Panc1 (cell line): Measurements from ENCODE around the gene MMAB. TPM values are rescaled to one million over a fixed set of nuclear protein-coding genes. Genes with fewer than 3 reads are reported as not detected.

Experiments used
- ATAC-seq: fragments of 200-7000 bp; cut with Tn5 transposase; 2 replicates; pipeline ENCODE4 v1.9.1; 2020; ENCODE audit warnings: mild to moderate bottlenecking, moderate library complexity
- BruUV-seq: library from RNA; stranded (reverse); fragments of 400-500 nt; replicated peaks from 2 replicates; lab custom pipeline; 2021; lab: Mats Ljungman, UMichigan
- CTCF ChIA-PET: fragments of 300-600 bp; sonication (Branson Sonifier 250); formaldehyde crosslinking; loops from one replicate; lab custom pipeline; 2022; ENCODE audit warnings: antibody characterized with exemption; lab: Charles Lee
- POLR2A ChIA-PET: fragments of 300-600 bp; sonication (Branson Sonifier 250); formaldehyde crosslinking; loops from one replicate; lab custom pipeline; 2022; ENCODE audit warnings: antibody characterized with exemption; lab: Charles Lee
- DNase-seq: peaks from one replicate; pipeline ENCODE4 v3.0.0-alpha.2; 2010; ENCODE audit warnings: low read depth, low spot score
- H3K27ac ChIP-seq: 2 replicates; pipeline ENCODE4 v1.5.1; 2011; ENCODE audit warnings: mild to moderate bottlenecking, low read length, inconsistent platforms
- H3K27me3 ChIP-seq: fragments of 200-500 bp; sonication (Bioruptor generic); 2 replicates; pipeline ENCODE4 v1.6.0; 2014; ENCODE audit warnings: low read length, inconsistent platforms; ENCODE audit not compliant: control insufficient read depth, insufficient read depth
- H3K36me3 ChIP-seq: fragments of 200-500 bp; sonication (Bioruptor generic); 2 replicates; pipeline ENCODE4 v1.5.1; 2014; ENCODE audit warnings: inconsistent platforms, mild to moderate bottlenecking, low read length, moderate library complexity; ENCODE audit not compliant: control insufficient read depth, insufficient read depth
- H3K4me1 ChIP-seq: 2 replicates; pipeline ENCODE4 v1.5.1; 2011; ENCODE audit warnings: inconsistent platforms, mild to moderate bottlenecking, low read length, moderate library complexity; ENCODE audit not compliant: control insufficient read depth, insufficient read depth
- H3K4me3 ChIP-seq, 2 experiments: 2 replicates each; pipeline ENCODE4 v1.5.1; 2011 to 2012; ENCODE audit warnings: low read depth in 2 of 2, low read length in 2 of 2, mild to moderate bottlenecking in 2 of 2, inconsistent platforms in 1 of 2, moderate library complexity in 1 of 2
- H3K9me3 ChIP-seq: fragments of 200-500 bp; sonication (Bioruptor generic); 2 replicates; pipeline ENCODE4 v1.5.1; 2014; ENCODE audit warnings: low read depth, mild to moderate bottlenecking, inconsistent platforms, low read length, moderate library complexity; ENCODE audit not compliant: control insufficient read depth, insufficient read depth
- POLR2AphosphoS5 ChIP-seq: IDR thresholded peaks from 2 replicates; pipeline ENCODE4 v1.6.1; 2012; ENCODE audit warnings: mild to moderate bottlenecking, low read depth, low read length, moderate library complexity
- SIN3A ChIP-seq: IDR thresholded peaks from 2 replicates; pipeline ENCODE4 v1.6.1; 2012; ENCODE audit warnings: low read depth, mild to moderate bottlenecking, low read length, moderate library complexity, borderline replicate concordance; ENCODE audit not compliant: insufficient read depth
- TCF7L2 ChIP-seq: IDR thresholded peaks from 2 replicates; pipeline ENCODE4 v1.6.1; 2011; ENCODE audit warnings: mild to moderate bottlenecking, low read depth, low read length, inconsistent platforms
- in situ Hi-C: cut with HindIII; loops from 2 replicates; pipeline ENCODE4 v1.10.0; 2016; ENCODE audit warnings: low sequenced_read_pairs, low pct_unique_long_range_greater_than_20kb
- intact Hi-C: fragments of 100-400 bp; cut with micrococcal nuclease; formaldehyde crosslinking; loops from one replicate; pipeline ENCODE4 v1.10.0; 2022; ENCODE audit not compliant: unreplicated experiment
- total RNA-seq: library from RNA; stranded (reverse); gene quantifications from one replicate; pipeline ENCODE4 v1.2.1, GENCODE V29; 2021; ENCODE audit not compliant: unreplicated experiment
- TF ChIP-seq, protein P1 (sequence below): fragments of 450-650 bp; IDR thresholded peaks from 2 replicates; pipeline ENCODE4 v1.5.1; 2017; ENCODE audit warnings: mild to moderate bottlenecking
- TF ChIP-seq, protein P2 (sequence below), 2 experiments: IDR thresholded peaks; 2 replicates each; pipeline ENCODE4 v1.6.1; 2011 to 2012; ENCODE audit warnings: low read depth in 2 of 2, control low read depth in 1 of 2, low read length in 1 of 2, mild to moderate bottlenecking in 1 of 2, moderate library complexity in 1 of 2; ENCODE audit not compliant: insufficient read depth in 1 of 2

MMAB gene
- total RNA-seq, 1 experiment from 2014 or later, result 58.6 TPM

DNA sequence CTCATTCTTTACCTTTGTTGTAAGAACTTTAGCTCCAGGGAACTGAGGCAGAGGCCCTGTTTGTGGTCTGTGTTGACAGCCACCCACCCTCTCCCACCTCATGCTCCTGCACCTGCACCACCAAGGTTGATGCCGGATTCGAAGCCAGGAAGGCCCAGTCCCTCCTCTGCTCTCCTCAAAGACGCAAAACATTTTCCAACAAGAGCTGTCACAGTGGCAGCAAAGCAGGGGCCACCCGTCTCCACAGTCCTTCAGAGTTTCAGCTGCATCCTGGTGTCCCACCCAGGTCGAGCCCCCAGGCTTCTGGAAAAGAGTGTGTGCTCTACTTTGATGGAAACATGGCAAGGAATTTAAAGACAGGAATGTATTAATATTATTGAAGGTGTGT lies 37.4 kb downstream of the MMAB start:
- in situ Hi-C loops, result no loop called here
- Histone ChIP-seq H3K4me3 (no peak overlapping the region), H3K9me3 (no peaks in the 10 kb centered on the region), H3K27me3 (no peaks in the 10 kb centered on the region), H3K36me3 (no peaks in the 10 kb centered on the region), H3K4me1 (no peaks in the 10 kb centered on the region), H3K27ac (no peak overlapping the region)
- intact Hi-C loops, result no loop called here
- DNase-seq (no peak), ATAC-seq (no peak)
- ChIA-PET POLR2A (interaction anchor here (0.6 kb wide), 1 partner anchor 457 kb away, joined by 8 read pairs; no protein-coding TSS in a partner anchor), CTCF (no interaction called here)
- TF ChIP-seq, protein P1, sequence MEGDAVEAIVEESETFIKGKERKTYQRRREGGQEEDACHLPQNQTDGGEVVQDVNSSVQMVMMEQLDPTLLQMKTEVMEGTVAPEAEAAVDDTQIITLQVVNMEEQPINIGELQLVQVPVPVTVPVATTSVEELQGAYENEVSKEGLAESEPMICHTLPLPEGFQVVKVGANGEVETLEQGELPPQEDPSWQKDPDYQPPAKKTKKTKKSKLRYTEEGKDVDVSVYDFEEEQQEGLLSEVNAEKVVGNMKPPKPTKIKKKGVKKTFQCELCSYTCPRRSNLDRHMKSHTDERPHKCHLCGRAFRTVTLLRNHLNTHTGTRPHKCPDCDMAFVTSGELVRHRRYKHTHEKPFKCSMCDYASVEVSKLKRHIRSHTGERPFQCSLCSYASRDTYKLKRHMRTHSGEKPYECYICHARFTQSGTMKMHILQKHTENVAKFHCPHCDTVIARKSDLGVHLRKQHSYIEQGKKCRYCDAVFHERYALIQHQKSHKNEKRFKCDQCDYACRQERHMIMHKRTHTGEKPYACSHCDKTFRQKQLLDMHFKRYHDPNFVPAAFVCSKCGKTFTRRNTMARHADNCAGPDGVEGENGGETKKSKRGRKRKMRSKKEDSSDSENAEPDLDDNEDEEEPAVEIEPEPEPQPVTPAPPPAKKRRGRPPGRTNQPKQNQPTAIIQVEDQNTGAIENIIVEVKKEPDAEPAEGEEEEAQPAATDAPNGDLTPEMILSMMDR, result no peak
- TF ChIP-seq POLR2AphosphoS5, result no peak
- TF ChIP-seq SIN3A, result no peak
- TF ChIP-seq TCF7L2, result no peak
- no TSS peak for BruUV-seq

DNA sequence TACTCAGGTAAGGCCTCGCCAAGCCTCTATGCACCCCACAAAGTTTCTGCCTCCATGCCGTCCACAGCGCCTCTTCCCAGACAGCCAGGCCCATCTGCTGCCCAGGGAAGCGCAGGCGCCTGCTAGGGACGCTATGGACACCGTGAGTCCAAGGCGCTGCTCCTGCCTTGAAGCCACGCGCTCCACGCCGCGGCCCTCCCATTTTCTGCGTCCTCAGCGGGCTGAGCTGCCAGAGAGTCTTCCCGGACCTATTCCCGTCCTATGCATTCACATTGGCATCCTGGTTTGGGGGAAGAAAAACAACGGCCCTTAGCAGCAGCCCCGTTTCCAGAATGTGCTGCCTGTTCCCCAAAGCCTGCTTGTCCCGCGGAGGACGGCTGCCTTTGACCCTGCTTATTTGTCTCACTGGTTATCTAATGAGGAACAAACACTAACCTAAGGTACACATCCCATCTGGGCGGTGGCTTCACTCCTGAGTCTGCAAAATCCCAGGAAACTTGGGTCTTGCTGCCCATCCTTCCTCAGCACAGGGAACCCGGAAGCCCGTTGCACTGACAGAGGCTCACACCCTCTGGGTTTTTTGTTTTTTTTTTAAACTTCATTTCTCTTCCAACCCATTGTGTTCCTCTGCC lies 38.0 kb downstream of the MMAB start:
- BruUV-seq, result TSS peak; percentile 56
- Histone ChIP-seq H3K4me1 (no peaks in the 10 kb centered on the region), H3K27me3 (no peaks in the 10 kb centered on the region), H3K36me3 (no peaks in the 10 kb centered on the region), H3K9me3 (no peaks in the 10 kb centered on the region), H3K27ac (no peak overlapping the region), H3K4me3 (no peak overlapping the region)
- intact Hi-C loops (no loop called here), in situ Hi-C loops (no loop called here)
- POLR2A ChIA-PET, result no interaction called here
- no peak for DNase-seq
- CTCF ChIA-PET, result no interaction called here
- ATAC-seq, result no peak
- TF ChIP-seq TCF7L2 (no peak), POLR2AphosphoS5 (no peak), SIN3A (no peak)
- TF ChIP-seq, protein P2, sequence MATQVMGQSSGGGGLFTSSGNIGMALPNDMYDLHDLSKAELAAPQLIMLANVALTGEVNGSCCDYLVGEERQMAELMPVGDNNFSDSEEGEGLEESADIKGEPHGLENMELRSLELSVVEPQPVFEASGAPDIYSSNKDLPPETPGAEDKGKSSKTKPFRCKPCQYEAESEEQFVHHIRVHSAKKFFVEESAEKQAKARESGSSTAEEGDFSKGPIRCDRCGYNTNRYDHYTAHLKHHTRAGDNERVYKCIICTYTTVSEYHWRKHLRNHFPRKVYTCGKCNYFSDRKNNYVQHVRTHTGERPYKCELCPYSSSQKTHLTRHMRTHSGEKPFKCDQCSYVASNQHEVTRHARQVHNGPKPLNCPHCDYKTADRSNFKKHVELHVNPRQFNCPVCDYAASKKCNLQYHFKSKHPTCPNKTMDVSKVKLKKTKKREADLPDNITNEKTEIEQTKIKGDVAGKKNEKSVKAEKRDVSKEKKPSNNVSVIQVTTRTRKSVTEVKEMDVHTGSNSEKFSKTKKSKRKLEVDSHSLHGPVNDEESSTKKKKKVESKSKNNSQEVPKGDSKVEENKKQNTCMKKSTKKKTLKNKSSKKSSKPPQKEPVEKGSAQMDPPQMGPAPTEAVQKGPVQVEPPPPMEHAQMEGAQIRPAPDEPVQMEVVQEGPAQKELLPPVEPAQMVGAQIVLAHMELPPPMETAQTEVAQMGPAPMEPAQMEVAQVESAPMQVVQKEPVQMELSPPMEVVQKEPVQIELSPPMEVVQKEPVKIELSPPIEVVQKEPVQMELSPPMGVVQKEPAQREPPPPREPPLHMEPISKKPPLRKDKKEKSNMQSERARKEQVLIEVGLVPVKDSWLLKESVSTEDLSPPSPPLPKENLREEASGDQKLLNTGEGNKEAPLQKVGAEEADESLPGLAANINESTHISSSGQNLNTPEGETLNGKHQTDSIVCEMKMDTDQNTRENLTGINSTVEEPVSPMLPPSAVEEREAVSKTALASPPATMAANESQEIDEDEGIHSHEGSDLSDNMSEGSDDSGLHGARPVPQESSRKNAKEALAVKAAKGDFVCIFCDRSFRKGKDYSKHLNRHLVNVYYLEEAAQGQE (IDR thresholded peaks at IDR 0.05; ENCODE audit: insufficient read depth in 1 of 2, low read depth in 2 of 2, low read length in 1 of 2), result no peak
- TF ChIP-seq, protein P1, result no peak
